ENCODE results near the gene PMPCA.

GRCh38 chr9:136447173-136447778 lies 36.8 kb downstream of the PMPCA start:
- no peak for TF ChIP-seq POLR2A (IDR thresholded peaks at IDR 0.05)
- TF ChIP-seq, protein P1, sequence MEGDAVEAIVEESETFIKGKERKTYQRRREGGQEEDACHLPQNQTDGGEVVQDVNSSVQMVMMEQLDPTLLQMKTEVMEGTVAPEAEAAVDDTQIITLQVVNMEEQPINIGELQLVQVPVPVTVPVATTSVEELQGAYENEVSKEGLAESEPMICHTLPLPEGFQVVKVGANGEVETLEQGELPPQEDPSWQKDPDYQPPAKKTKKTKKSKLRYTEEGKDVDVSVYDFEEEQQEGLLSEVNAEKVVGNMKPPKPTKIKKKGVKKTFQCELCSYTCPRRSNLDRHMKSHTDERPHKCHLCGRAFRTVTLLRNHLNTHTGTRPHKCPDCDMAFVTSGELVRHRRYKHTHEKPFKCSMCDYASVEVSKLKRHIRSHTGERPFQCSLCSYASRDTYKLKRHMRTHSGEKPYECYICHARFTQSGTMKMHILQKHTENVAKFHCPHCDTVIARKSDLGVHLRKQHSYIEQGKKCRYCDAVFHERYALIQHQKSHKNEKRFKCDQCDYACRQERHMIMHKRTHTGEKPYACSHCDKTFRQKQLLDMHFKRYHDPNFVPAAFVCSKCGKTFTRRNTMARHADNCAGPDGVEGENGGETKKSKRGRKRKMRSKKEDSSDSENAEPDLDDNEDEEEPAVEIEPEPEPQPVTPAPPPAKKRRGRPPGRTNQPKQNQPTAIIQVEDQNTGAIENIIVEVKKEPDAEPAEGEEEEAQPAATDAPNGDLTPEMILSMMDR (IDR thresholded peaks at IDR 0.05) = no peak

All from testis (tissue), 2 donors.